Forelimb muscle (tissue), 1 donor: Measurements from ENCODE around the gene MYADML2. TPM values are rescaled to one million over a fixed set of nuclear protein-coding genes. Genes with fewer than 3 reads are reported as not detected.

Experiments
- DNase-seq: peaks from one replicate; pipeline ENCODE4 v3.0.0-alpha.2; 2013; ENCODE audit warnings: low read depth
- polyA plus RNA-seq: library from polyadenylated mRNA; unstranded; fragments of 120-200 nt; gene quantifications from one replicate; pipeline ENCODE4 v1.2.1, GENCODE V29; 2013; ENCODE audit not compliant: insufficient read length

Gene MYADML2
- polyA plus RNA-seq, 1 donor, result 43.6 TPM

DNA sequence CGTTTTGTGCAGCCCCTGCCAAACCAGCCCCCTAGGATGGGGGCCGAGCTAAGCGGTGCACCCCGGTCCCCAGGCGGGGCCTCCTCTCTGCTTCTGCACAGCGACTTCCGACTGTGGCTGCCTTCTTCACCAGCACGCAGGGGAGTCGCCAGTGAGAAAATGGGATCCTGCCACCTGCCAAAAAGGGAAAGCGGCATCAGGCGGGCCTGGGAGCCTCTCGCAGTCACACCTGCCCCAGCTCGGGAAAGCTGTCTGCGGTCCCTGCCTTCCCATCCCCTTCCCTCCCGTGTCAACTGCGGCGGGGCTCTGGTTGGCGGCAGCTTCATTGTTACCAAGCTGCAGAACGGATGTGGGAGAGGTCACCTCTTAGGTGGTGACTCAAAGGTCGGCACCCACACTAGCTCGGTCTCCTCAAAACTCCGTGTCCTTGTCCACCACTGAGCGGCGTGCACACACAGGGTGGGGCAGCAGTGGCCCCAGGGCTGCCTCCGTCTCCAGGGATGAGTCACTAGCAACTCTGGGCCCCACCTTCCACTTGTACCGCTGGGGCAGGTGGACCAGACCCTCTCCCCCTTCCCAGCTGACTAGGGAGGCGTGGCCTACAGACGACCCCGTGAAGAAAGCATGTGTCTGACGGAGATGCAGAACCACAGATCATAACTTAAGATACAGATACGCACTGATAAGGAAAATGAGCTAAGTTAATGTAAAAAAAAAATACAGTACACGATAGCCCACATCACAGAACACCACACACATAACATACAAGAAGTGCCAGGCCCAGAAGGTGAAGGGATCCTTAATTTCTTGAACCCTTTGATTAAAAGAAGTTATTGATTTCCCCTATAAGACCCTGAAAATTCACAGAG is 34.4 kb downstream of the MYADML2 start:
- no peak for DNase-seq

DNA sequence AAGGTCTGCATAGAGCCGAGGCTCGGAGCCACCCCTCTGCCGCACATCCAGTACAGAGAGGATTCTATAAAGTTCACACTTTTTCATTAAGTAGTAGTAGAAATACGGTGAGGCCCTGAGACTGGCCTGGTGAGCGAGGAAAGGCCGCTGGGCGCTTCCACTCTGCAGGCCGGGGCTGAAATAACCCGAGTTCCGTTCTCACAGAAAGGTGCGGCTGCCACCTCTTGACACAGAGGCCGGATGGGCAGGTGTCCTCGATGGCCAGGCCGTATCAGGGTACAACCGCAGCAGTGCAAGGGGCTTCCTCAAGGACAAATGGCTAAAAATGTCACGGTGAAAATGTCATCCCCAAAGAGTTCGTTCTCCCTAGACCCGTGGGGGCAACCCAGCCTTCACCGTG is 35.1 kb downstream of the MYADML2 start:
- no peak for DNase-seq

DNA sequence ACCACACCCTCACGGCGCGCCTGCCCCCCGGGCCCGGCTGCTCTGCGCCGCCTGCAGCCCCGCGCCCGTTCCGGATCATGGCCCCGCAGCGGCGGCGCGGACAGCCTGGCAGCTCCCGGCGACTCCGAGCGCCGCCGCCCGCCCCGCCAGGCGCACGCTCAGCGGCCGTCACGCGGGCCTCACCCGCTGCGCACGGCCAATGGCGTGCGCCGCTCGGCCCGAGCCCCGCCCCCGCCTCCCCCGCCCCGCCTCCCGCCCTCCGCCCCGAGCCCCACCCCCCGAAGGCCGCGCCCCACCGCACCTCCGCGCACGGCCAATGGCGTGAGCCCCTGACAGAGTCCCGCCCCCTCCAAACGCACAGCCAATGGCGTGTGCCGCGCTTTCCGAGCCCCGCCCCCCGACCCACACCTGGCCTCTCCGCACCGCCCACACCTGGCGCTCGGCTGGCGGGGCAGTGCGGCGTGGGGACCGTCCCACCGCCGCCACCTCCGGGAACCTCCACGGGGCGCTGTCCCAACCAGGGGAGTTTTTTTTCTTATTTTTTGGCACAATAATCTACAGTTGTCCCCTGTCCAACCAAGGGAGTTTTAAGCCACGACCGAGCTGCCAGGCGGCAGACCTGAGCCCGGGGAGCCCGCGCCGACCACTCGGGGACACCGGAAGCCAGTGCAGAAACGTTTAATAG is 35.6 kb downstream of the MYADML2 start, which contains the start of gene PCYT2:
Gene PCYT2, minus strand, starts transcription at position 123 of the 685 bp plus-strand sequence. Its CDS starts 44 bp downstream, at position 79.
- peak; percentile 50 for DNase-seq

DNA sequence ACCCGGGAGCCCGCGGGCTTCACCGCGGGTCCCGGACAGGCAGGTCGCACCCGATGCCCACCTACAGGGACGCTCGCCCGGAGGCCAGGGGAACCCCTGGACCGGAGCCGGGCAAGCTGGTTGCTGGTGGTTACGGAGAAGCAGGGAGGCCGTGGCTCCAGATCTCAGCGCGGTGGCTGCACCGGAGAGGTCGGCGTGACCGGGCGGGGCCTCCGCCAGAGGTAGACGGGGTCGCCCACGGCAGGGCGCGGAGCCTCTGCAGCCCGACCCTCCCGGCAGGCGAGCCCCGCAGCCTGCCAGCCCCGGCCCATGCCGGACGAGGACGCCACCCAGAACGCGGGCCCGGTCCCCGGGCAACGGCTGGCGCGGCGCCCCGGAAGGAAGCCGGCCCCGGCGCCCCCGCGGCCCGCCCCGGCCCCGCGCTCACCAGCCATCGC is 36.2 kb downstream of the MYADML2 start:
- DNase-seq, result no peak

DNA sequence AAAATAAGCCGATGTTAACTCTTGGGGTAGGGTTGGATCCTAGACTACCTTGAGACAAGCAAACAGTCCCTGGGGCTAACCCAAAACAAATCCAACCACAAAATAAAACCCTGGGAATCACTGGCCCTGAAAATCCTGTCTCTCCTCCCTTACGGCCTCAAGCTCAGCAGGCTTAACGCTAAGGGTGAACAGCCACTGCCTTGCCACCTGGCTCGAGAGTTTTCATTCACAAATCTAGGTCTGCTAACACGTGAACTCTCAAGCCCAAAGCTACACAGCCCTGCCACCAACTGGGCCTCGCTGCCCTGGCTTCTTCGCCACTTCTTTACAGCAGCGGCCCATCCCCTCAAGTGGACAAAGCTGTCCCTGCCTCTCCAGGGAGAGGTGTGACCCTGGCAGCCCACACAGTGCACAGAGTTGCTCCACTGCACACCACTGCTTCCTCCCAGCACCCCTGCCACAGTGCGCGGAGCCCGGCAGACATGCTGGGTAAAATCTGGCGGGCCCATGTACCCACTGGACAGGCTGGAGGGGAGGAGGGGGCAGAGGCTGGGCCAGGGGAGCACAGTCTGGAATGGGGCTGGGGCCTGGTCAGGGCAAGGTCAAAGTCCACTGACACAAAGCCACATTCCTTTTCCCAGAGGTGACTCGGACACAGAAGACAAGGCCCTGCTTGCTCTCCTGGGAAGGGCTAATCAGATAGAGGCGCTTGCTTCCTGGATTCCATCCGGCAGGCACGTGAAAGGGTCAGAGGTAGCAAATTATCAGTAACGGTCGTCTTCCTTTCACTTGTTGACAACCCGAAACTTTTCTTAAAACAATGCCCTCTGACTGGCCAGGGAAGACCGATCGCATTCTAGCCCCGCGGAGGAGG is 36.8 kb downstream of the MYADML2 start:
- DNase-seq, result no peak

DNA sequence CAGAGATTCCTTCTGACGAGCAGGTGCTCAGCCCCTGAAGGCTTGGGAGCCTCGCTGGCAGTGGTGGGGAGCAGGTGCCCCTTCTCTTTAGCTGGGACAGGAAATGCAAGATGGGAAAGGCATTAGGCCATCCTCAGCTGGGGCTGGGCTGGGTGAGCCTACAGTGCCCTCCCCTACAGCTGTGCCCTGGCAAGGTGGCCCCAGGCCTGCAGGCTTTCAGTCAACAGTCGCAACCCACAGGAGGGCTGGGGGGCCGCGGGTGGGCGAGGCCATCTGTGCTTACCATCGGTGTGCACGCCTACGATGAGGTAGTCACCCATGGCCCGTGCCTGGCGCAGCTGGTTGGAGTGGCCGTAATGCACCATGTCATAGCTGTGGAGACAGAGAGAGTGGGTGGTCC is 37.8 kb downstream of the MYADML2 start:
- DNase-seq, result no peak

DNA sequence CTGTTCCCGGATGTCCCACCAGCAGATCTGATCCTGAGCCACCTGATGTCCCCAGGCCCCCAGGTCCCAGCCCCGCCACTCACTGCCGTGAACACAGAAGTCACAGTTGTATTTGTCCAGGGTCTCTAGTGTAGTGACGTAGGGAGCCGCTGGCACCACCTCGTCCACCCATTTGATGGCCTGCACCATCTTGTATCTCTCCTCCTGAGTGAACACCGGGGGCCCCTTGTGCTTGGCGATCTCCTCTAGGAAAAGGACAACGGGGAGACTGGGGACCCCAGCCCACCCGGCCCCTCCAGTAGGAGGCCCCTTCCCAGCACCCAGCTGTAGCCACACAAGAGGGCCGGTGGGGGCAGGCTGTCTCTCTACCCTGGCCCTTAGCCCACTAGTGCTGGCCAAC is 38.2 kb downstream of the MYADML2 start:
- DNase-seq, result no peak

DNA sequence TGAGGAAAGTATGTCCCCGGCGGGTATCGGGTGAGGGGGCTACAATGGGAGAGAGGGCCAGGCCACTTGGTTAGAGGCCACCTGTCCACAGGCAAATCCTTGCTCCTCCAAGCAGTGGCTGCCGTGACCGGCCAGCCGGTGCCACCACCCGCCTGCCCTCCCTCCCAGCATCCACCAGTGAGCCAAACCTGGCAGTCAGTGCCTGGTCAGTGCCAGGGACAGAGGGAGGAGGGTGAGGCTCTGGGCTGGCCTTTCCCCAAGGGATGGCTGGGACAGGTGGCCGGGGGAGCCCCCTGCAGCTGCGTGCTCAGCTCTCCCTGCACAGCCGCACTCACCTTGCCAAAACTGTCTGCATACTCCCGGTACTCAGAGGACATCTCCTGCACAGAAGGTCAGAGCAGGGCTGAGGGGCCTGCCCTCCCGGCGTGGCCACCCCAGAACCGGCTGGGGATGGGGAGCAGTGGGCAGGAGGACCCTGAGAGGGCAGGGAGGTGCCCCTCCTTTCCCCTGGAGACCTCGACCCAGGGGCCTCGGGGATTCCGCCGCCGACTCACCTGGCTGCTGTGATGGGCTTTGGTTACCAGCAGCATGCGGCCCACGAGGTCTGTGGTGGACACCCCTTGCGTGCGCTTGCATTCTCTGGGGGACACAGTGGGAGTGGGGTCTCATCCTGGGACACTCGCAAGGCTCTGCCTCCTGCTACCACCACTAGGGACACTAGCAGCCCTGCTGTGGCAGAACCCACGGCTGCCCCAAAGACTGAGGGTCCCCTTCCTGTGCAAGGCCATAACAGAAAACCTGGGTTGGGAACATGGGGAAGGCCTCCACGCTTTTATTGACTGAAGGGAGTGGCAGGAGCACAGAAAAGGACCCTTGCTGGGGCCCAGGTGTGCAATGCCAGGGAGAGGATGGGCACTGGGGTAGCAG is 39.6 kb downstream of the MYADML2 start:
- no peak for DNase-seq

DNA sequence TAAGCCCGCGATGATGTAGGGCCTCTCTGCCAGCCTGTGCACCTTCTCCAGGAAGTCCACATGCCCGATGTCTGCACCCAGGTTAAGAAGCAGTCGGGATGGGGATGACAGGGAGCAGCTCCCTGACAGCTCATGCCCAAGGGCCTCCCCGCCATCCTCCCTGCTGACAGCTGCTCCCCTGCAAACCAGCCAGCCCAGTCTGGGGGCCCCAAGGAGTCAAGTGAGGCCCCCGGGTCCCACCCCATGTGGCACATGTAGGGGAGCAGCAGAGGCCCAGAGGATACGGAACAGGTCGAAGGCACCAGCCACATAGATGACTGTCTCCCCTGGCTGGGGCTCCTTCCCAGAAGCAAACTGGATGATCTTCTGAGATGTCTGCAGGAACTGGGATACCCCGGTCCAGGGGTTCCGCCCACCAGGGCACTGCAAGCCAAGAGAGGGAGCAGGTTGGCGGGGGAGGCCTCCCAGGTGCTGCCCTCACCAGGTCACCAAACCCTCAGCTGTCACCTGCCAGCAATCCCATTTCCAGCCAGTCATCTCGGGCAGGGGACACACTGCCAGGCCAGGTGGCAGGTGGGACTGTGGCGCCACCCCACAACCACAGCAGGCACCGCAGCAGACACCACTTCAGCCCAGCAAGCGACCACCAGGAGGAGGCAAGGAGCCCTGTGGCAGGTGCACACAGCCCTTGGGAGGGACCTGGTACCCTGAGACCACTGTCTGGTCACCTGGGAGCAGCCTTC is 40.4 kb downstream of the MYADML2 start:
- DNase-seq, result no peak

DNA sequence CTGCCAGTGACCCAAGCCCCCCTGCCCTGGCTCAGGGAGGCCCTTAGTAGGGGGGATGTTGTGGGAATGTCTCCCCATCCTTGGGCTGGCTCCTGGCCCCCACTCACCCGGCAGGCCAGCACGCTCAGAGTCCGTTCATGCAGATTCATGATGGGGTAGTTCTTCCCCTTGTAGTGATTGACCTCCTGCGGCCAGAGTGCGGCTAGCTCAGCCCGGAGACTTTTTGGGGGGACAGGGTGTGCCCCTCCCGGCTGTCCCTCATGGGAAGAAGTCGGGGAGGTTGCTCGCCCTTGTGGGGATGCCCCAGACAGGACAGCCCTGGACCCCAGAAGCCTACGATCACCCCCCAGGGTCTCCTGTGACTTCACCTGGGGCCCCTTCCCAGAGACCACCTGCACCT is 41.0 kb downstream of the MYADML2 start:
- no peak for DNase-seq

DNA sequence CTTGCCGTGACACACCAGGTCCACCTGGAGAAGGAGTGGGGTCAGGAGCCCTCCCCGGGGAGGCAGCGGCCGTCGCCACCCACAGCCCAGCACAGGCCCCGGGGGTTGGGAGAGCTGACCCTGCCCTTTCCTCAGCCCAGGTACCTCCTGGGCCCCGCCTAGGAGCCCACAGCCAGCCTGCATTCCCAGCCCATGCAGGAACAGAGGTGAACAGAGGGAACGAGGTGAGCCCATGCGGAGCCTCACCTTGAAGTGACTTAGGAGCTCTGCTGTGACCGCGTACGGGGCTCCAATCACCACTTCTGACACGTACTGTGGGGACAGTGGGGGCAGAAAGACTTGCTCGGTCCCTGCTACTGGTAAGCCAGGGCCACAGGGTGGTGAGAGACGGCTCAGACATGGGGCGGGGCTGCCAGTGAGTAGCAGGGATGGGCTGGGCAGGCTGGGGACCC is 41.6 kb downstream of the MYADML2 start:
- no peak for DNase-seq

DNA sequence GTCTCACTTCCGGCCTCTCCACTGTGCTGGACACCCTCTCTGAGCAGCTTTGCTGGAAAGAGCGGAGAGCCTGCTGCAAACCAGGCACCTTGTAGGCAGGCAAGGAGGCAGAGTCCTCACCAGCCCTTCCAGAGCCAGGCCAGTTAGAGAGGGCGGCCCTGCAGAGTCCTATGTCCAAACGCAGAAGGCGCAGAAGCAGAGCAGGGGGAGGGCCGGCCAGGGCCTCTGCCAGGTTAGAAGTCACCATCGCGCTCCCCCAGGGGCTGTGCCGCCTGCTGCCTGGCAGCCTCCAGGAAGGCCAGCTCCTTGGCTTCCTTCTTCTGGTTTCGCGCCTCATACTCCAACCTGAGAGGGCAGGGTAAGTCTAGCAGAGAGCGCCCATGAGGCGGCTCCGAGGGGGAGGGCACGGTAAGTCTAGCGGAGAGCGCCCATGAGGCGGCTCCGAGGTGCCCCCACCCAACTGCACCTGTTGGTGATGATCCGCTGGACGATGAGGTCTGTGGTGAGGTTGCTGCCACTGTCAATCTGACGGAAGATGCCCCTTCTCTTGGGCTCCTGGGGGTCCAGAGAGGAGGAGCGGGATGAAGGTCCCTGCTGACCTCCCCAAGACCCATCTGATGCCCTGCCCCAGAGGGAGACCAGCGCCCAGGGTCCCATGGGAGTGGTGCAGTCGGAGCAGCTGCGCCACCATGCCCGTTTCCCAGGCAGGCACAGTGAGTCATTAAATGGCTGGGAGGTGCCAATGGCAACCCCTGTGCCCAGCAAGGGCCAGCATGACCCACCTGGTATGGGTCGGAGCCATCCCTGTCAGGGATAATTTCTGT is 42.2 kb downstream of the MYADML2 start:
- no peak for DNase-seq

DNA sequence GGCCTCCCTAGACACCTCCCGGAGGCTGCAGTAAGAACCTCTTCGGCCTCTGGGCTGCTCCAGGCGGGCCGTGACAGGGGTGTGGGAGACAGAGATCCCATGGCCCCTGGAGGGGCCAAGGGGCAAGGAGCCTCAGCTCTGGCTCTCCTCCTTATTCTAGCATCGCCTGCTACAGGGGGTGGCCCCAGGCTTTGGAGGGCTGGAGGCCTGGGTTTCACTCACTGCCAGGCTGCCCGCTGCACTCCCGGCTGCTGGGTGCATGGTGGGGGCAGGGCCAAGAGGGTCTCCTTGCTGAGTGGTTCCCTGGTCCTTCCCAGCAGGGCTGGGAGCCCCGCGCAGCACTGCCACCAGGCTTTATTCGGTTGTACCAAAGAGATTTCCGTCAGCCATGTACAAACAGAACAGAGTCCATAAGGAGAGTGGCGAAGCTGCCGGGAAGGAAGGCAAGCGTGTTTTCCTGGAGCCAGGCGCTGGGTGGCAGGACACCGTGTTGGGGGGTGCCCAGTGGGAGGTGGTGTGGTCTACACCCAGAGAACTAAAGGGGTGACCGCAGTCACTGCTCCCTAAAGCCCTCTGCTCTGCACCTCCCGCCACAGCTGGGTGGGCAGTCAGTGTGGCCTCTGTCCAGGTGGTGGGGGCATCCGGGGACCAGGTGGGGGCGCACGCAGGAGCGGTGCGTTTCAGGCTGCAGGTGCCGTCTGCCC is 43.0 kb downstream of the MYADML2 start:
- no peak for DNase-seq

DNA sequence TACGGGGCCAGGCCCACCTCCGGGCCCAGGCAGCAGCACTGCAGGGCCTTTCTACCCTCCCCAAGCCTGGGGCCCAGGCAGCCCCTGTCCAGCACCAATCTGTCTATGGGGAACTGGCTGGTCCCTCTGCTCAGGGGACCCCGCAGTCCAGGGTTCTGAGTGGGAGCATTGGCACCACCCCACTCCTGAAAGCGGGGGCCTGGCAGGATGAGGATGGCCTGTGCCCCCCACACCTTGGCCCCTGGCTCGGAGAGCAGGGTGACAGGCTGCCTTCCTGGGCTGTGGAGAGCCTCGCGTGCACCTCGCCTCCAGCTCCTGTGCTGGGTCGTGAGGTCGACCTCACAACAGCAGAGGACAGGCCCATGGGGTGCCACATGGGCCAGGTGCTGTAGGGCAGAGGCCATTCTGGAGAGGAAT is 43.6 kb downstream of the MYADML2 start:
- DNase-seq, result no peak

DNA sequence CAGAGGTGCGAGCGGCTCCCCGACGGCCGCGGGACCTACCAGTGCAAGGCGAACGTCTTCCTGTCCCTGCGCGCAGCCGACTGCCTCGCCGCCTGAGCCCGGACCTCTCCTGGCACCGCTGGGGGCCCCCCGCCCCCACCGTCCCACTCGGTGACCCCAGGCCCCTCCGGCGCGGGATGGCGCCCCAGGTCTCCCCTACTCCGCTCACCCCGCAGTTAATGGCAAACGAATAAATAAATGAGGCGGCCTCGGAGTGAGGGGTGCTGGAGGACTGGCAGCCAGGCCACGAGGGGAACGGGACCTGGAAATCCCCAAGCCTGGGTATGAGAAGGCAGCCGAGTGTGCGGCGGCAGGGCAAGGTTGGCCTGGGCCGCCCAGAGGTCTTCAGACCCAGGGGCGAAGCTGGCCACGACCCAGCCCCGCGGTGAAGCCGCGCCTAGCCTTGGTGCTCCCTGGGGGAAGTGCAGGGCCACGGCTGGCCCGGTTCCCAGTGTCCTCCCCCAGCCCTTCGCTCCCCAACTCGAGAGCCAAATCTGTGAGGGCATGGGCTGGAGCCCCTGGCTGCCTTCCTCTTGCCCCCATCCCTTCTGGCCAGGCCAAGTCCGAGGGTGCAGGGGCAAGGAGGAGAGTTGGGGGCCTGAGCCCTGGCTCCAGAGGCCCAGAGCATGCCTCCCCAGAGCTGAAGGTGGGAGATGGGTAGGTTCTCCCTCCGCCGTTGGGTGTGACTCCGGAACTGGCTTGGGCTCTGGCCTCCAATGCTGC is 44.2 kb downstream of the MYADML2 start:
- DNase-seq, result no peak

DNA sequence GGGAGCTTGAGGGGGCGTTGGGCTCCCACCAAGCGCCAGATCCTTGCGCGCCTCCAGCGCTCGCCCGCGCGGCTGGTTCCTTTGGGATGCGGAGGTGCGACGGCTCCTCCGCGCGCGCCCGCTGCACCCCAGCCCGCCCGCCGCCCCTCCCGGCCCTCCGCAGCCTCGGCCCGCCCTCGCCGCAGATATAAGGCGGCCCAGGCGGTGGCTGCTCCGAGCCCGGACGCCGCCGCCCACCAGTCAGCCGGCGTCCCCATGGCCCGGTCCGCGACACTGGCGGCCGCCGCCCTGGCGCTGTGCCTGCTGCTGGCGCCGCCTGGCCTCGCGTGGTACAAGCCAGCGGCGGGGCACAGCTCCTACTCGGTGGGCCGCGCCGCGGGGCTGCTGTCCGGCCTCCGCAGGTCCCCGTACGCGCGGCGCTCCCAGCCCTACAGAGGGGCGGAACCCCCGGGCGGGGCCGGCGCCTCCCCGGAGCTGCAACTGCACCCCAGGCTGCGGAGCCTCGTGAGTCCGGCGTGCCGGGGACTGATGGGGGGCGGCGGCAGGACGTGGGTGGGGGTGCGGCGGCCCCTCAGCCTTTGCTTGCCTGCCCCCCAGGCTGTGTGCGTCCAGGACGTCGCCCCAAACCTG is 44.9 kb downstream of the MYADML2 start, which contains the start of gene NPB:
Gene NPB, plus strand, starts transcription at position 216 of the 630 bp plus-strand sequence. Its CDS starts 40 bp downstream, at position 256.
- no peak for DNase-seq
